GM06990 (cell line): Measurements from ENCODE around the gene TDO2.

ENCODE experiments used
- DNase-seq: peaks from one replicate; pipeline ENCODE4 v3.0.0-alpha.2; 2011; ENCODE audit not compliant: insufficient read length; ENCODE audit errors: extremely low read depth
- H3K27me3 ChIP-seq: replicated peaks from 2 replicates; pipeline ENCODE4 v1.6.0; 2011; ENCODE audit warnings: low read length; ENCODE audit not compliant: control insufficient read depth, insufficient read depth
- H3K36me3 ChIP-seq: 2 replicates; pipeline ENCODE4 v1.5.1; 2011; ENCODE audit warnings: low read length; ENCODE audit not compliant: control insufficient read depth, insufficient read depth
- H3K4me3 ChIP-seq: replicated peaks from 2 replicates; pipeline ENCODE4 v1.5.1; 2011; ENCODE audit warnings: low read depth, mild to moderate bottlenecking, control low read depth, low read length
- CTCF ChIP-seq: IDR thresholded peaks from 2 replicates; pipeline ENCODE4 v1.5.1; 2011; ENCODE audit warnings: low read length, control low read depth, mild to moderate bottlenecking, inconsistent platforms; ENCODE audit not compliant: insufficient read depth, poor library complexity, severe bottlenecking

TDO2 gene

GRCh38 chr4:155964016-155964891 lies 60.8 kb downstream of the TDO2 start:
- no peaks in the 10 kb centered on the region; the same call in 1 of the 2 replicates for H3K27me3 ChIP-seq
- no peak for DNase-seq
- no peaks in the 10 kb centered on the region for H3K36me3 ChIP-seq
- no peak for TF ChIP-seq CTCF
- H3K4me3 ChIP-seq: no peak overlapping the region

GRCh38 chr4:155966171-155966570 lies 62.7 kb downstream of the TDO2 start:
- no peak for TF ChIP-seq CTCF
- no peak for DNase-seq
- Histone ChIP-seq H3K4me3 (no peak overlapping the region), H3K27me3 (no peaks in the 10 kb centered on the region; the same call in 1 of the 2 replicates), H3K36me3 (no peaks in the 10 kb centered on the region)

- no peak overlapping the region for H3K4me3 ChIP-seq
- no peak for TF ChIP-seq CTCF
- no peaks in the 10 kb centered on the region; the same call in 1 of the 2 replicates for H3K27me3 ChIP-seq
- H3K36me3 ChIP-seq: no peaks in the 10 kb centered on the region
- no peak for DNase-seq
Observed at GRCh38 chr4:155966731-155967395, 63.4 kb downstream of the TDO2 start.
